NT2/D1 (cell line): Measurements from ENCODE around the gene TAMALIN.

Experiments used
- DNase-seq: peaks from one replicate; pipeline ENCODE4 v3.0.0-alpha.2; 2011; ENCODE audit warnings: low read depth, low spot score
- H3K27me3 ChIP-seq: 2 replicates; pipeline ENCODE4 v1.6.0; 2011; ENCODE audit warnings: mild to moderate bottlenecking; ENCODE audit not compliant: insufficient read length, insufficient read depth
- H3K36me3 ChIP-seq: 2 replicates; pipeline ENCODE4 v1.6.1; 2011; ENCODE audit warnings: mild to moderate bottlenecking, low read length, mixed read lengths; ENCODE audit not compliant: insufficient read depth, insufficient read length
- H3K4me1 ChIP-seq: 2 replicates; pipeline ENCODE4 v1.5.1; 2011; ENCODE audit not compliant: insufficient read depth, insufficient read length
- H3K4me3 ChIP-seq: 2 replicates; pipeline ENCODE4 v1.5.1; 2011; ENCODE audit warnings: low read depth; ENCODE audit not compliant: insufficient read length
- H3K9ac ChIP-seq: 2 replicates; pipeline ENCODE4 v1.6.0; 2011; ENCODE audit warnings: low read depth; ENCODE audit not compliant: insufficient read length
- H3K9me3 ChIP-seq: 2 replicates; pipeline ENCODE4 v1.5.1; 2011; ENCODE audit warnings: mild to moderate bottlenecking, low read length; ENCODE audit not compliant: insufficient read depth
- SUZ12 ChIP-seq: IDR thresholded peaks from 2 replicates; pipeline ENCODE4 v1.6.1; 2011; ENCODE audit not compliant: insufficient read length, insufficient read depth; ENCODE audit errors: extremely low read depth
- YY1 ChIP-seq: IDR thresholded peaks from 2 replicates; pipeline ENCODE4 v1.6.1; 2011; ENCODE audit not compliant: insufficient read length, insufficient read depth
- ZNF274 ChIP-seq: IDR thresholded peaks from 2 replicates; pipeline ENCODE4 v1.6.1; 2011; ENCODE audit warnings: mild to moderate bottlenecking, low read depth, low read length

Gene TAMALIN

GRCh38 chr12:52042706-52043385, 36.1 kb downstream of the TAMALIN start:
- no peak for DNase-seq
- no peaks in the 10 kb centered on the region for H3K9me3 ChIP-seq
- no peak overlapping the region for H3K9ac ChIP-seq
- H3K4me1 ChIP-seq, result peaks cover 12% of the 10 kb centered on the region
- no peak overlapping the region for H3K4me3 ChIP-seq
- peaks cover 46% of the 10 kb centered on the region for H3K36me3 ChIP-seq
- peaks cover 2% of the 10 kb centered on the region for H3K27me3 ChIP-seq
- TF ChIP-seq SUZ12, result no peak

DNA sequence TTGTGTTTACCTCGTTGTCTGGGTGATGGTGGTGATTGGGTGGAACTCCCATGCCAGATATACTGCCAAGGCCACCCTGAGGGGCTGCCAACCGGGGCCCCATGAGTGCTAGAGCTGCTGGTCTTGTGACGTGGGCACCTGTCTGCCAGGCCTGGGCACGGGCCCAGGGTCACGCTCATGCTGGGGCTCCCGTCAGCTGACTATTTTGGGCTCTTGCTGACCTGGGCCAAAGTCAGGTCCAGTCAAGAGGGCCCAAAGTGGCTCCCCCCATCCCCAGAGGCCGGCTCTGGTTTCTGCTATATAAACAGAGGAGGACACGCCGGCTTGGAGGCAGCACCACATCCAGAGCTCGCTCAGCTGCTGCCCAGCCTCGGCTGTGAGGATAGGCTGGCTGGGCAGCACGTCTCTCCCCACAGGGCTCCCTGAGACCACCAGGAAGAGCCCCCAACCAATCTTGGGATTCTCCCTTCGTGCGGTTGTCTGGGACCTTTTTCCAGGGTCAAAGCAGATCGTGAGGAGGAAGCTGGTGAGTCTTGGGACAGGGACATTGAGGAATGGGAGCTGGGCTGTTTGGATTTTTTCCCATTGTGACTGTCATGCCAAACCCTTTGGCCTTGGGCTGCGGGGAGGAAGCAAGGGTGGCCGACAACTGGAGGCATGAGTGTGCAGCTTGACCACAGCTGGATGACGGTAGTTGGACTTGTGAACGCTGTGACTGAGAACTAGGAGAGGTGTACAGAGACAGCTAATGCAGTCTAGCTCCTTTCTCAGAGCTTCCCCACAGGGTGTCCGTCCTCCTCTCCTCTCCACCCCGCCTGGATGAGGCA, 36.9 kb downstream of the TAMALIN start:
- DNase-seq, result no peak
- H3K9ac ChIP-seq, result no peak overlapping the region
- no peak for TF ChIP-seq YY1
- no peak for TF ChIP-seq ZNF274
- no peak for TF ChIP-seq SUZ12
- peaks cover 46% of the 10 kb centered on the region for H3K36me3 ChIP-seq
- peaks cover under 1% of the 10 kb centered on the region for H3K27me3 ChIP-seq
- no peak overlapping the region for H3K4me3 ChIP-seq
- H3K4me1 ChIP-seq, result peaks cover 9% of the 10 kb centered on the region
- no peaks in the 10 kb centered on the region for H3K9me3 ChIP-seq

- H3K4me1 ChIP-seq, result peaks cover 7% of the 10 kb centered on the region
These were observed 37.7 kb downstream of the TAMALIN start for GRCh38 chr12:52044292-52044983.

DNA sequence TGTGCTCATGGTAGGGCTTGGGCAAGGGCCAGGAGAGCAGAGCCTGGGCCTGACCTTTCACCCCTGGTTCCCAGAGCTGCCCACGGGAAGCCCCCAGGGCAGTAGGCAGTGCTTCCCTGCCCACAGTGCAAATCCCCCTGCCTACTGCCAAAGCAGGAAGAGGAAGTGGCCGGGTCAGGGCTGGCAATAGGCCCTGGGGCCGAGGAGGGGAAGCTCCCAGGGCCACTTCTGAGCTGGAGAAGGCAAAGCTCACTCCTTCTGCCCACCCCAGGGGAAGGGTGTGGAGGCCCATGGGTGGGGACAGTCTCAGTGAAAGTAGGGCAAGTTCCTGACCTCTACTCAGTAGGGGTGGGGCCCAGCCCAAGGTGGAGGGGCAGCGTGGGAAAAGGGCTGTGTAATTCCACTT, 39.1 kb downstream of the TAMALIN start:
- Histone ChIP-seq H3K36me3 (peaks cover 46% of the 10 kb centered on the region), H3K4me3 (no peak overlapping the region), H3K9me3 (no peaks in the 10 kb centered on the region), H3K4me1 (peaks cover 7% of the 10 kb centered on the region), H3K27me3 (peaks cover 18% of the 10 kb centered on the region), H3K9ac (no peak overlapping the region)
- TF ChIP-seq SUZ12 (no peak), YY1 (no peak), ZNF274 (no peak)
- DNase-seq, result no peak

More at GRCh38 chr12:52044292-52044983, 37.7 kb downstream of the TAMALIN start:
- Histone ChIP-seq H3K9ac (no peak overlapping the region), H3K9me3 (no peaks in the 10 kb centered on the region), H3K4me3 (no peak overlapping the region), H3K27me3 (peaks cover 8% of the 10 kb centered on the region), H3K36me3 (peaks cover 46% of the 10 kb centered on the region)
- no peak for DNase-seq
- TF ChIP-seq YY1 (no peak), SUZ12 (no peak), ZNF274 (no peak)

- Histone ChIP-seq H3K4me1 (peaks cover 3% of the 10 kb centered on the region), H3K36me3 (peaks cover 46% of the 10 kb centered on the region), H3K9ac (no peak overlapping the region), H3K4me3 (no peak overlapping the region), H3K9me3 (no peaks in the 10 kb centered on the region), H3K27me3 (peaks cover 23% of the 10 kb centered on the region)
- no peak for DNase-seq
- TF ChIP-seq SUZ12, result no peak
- no peak for TF ChIP-seq ZNF274
- no peak for TF ChIP-seq YY1
These were observed 40.1 kb downstream of the TAMALIN start for GRCh38 chr12:52046859-52047258.

DNA sequence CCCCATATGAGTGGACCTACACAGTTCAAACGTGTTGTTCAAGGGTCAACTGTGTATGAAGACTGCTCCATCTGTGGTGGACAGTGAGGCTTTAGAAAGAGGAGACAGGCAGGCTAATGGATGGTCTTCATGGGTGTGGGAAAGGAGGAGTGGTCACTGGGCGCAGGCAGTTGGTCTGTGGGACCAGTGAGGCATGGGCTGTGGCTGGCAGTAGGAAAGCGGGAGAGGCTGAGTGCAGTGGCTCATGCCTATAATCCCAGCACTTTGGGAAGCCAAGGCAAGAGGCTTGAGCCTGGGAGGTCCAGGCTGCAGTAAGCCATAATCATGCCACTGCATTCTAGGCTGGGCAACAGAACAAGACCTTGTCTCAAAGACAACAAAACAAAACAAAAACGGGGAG, 42.5 kb downstream of the TAMALIN start:
- no peak overlapping the region for H3K9ac ChIP-seq
- H3K4me3 ChIP-seq, result no peak overlapping the region
- H3K9me3 ChIP-seq, result no peaks in the 10 kb centered on the region
- TF ChIP-seq ZNF274 (no peak), YY1 (no peak), SUZ12 (no peak)
- peaks cover 32% of the 10 kb centered on the region for H3K27me3 ChIP-seq
- no peak for DNase-seq
- peaks cover 37% of the 10 kb centered on the region for H3K36me3 ChIP-seq
- H3K4me1 ChIP-seq, result peaks cover 8% of the 10 kb centered on the region

- Histone ChIP-seq H3K4me1 (peaks cover 8% of the 10 kb centered on the region), H3K9ac (no peak overlapping the region)
These were observed 42.9 kb downstream of the TAMALIN start for GRCh38 chr12:52049688-52050087.

More at GRCh38 chr12:52049688-52050087, 42.9 kb downstream of the TAMALIN start:
- Histone ChIP-seq H3K36me3 (peaks cover 39% of the 10 kb centered on the region), H3K9me3 (no peaks in the 10 kb centered on the region), H3K4me3 (no peak overlapping the region), H3K27me3 (peaks cover 32% of the 10 kb centered on the region)
- TF ChIP-seq ZNF274 (no peak), SUZ12 (no peak), YY1 (no peak)
- no peak for DNase-seq
